Measurements from ENCODE around the gene XXYLT1.
"Not testable (repeated sequence)": the region's sequence is repeated elsewhere in the genome, so short reads cannot be mapped to it uniquely, and the experiment has no call there.

XXYLT1 gene

DNA sequence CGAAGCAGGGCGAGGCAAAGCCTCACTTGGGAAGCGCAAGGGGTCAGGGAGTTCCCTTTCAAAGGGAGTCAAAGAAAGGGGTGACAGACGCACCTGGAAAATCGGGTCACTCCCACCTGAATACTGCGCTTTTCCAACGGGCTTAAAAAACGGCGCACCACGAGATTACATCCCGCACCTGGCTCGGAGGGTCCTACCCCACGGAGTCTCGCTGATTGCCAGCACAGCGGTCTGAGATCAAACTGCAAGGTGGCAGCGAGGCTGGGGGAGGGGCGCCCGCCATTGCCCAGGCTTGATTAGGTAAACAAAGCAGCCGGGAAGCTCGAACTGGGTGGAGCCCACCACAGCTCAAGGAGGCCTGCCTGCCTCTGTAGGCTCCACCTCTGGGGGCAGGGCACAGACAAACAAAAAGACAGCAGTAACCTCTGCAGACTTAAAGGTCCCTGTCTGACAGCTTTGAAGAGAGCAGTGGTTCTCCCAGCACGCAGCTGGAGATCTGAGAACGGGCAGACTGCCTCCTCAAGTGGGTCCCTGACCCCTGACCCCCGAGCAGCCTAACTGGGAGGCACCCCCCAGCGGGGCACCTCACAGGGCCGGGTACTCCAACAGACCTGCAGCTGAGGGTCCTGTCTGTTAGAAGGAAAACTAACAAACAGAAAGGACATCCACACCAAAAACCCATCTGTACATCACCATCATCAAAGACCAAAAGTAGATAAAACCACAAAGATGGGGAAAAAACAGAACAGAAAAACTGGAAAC, 182.9 kb downstream of the XXYLT1 start:
- not testable (repeated sequence) for DNase-seq

DNA sequence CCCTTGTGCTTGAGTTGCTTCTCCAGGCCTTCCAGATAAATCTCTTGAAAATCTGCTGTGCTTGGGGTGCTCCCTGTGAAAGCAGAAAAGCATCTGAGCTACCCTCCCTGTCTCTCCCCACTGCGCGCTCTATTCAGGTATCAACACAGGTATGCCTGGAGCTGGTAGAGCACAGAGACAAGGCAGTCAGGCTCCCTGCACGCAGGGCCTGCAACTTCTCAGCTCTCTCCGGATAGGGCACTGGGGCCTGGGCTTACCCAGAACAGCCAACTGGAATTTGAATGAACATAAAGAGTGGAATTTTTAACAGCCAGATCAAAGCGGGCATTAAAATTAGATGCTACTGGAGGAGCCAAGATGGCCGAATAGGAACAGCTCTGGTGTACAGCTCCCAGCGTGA, 183.6 kb downstream of the XXYLT1 start:
- DNase-seq = no peak

DNA sequence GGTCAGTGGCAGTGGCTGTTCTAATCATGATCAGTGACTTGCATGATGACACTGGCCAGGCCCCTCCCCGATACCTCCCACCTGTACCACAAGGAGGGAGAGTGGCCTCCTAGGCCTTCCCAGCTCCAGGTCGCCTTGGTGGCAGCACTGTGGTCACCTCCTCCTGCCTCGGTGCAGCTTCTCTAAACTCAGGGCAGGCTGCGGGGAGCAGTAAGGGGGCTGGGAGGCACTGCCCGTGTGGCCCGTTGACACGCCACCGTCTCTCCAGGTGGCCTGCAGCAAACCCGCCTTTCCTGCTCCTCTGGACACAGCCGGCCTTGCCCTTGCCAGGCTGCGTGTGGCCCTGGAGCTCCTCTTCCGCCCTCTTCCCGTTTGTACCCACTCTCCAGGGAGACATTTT, 184.1 kb downstream of the XXYLT1 start:
- DNase-seq = no peak

GRCh38 chr3:195086341-195086740, 184.6 kb downstream of the XXYLT1 start:
- no peak for DNase-seq

DNA sequence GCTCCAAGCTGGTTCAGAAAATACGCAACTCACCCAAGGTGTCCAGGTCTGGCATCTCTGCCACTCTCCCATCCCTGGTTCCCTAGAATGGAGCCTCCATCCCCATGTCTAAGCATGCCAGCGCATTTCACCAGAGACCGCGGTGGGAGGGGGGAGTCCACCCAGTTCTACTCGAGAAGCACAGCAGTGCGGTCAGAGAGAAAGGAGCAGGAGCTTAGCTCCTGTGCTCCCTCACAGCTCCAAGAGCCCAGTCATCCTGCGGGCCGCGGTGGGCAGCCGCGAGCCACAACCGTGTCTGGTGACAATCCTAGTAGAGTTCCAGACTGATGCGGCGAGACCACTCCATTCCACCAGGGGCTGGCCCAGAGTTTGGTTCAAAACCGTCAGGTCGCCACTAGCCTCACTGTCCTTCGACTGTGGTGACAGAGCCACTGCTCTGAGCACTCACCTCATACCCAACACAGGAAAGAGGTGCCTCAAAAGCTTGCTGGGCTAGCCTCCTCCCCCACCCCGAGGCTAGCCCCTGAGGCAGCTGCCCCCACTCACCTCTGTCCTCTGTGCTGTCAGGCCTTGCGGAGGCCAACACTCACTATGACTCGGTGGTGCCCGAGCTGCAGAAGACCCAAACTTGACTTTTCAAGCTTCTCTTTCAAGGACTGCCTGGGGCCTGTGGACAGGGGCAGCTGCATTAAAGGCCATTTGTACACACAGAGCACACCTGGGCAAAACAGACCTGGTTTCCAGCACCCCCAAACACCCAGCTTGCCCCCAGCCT, 185.4 kb downstream of the XXYLT1 start:
- no peak for DNase-seq

DNA sequence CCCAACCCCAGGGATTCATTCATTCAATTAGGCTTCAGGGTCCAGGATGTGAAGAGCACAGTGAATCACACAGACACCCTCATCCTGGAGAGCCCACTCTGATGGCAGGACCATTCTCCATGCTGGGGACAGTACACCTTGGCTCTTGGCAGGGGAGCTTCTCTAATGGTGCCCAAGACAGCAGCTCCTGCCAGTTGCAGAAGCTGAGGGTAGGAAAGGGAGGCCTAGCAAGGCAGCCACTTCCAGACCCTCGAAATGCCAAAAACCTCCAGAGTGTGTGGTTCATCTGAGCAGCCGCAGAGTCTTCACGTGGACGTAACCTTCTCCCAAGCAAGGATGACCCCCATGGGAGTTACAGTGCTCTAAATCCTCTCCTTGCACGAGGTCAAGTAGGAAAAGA, 186.2 kb downstream of the XXYLT1 start:
- DNase-seq = no peak

GRCh38 chr3:195083659-195084058, 187.3 kb downstream of the XXYLT1 start:
- DNase-seq = no peak

- no peak for DNase-seq
These were observed 188.1 kb downstream of the XXYLT1 start for GRCh38 chr3:195082811-195083210.

DNA sequence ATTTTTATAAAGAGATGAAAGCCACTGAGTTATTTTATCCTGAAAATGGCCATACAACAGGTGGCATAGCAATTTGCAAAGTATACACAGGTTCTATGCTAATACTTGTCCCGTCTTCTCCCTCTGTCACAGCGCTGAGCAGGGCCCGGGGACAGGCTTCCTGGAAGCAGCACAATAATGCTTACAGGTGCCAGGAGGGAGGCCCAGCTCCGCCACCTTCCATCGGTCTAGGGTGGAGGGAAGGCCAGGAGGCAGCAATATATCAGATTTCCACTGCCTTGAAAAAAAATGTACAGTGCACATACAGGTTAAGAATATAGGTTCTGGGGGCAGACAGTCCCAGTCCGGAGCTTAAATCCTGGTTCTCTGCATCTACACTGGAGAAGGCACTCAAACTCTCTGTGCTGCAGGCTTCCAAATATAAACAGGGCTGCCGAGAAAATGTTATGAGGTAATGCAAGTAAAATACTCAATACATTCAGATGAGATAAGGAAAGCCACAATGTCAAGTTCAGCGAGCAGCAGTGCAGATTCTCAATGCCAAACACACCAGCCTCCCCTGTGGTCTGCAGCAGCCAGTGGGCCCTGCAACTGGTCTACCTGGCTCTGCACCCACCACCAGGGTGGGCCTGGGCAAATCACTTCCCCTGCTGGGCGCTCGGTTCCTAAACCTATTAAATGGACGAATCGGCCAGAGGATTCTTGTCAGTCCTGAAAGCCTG, 189.6 kb downstream of the XXYLT1 start:
- no peak for DNase-seq

- DNase-seq = no peak
These were observed 190.3 kb downstream of the XXYLT1 start for GRCh38 chr3:195080571-195081151.

DNA sequence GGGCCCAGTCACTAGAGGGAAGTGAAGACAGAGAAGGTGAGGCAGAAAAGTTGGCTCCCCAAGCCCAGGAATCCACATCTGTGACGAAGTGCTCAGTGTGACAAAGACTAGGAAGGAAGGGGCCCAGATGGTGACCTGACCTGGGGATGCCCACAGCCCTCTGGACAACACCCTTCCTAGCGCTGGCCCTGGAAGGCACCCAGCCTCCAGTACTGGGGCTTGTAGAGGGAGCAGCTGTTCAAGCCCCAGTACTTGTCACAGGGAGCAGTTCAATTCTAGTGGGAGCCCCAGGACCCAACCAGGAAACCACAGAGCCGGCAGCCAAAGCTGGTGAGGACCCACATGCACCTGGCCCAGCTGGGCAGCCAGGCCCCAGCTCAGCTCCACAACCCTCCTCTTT, 190.8 kb downstream of the XXYLT1 start:
- DNase-seq = no peak

- DNase-seq = no peak
These were observed 191.3 kb downstream of the XXYLT1 start for GRCh38 chr3:195079636-195080035.

- DNase-seq = no peak
These were observed 192.0 kb downstream of the XXYLT1 start for GRCh38 chr3:195078891-195079440.

DNA sequence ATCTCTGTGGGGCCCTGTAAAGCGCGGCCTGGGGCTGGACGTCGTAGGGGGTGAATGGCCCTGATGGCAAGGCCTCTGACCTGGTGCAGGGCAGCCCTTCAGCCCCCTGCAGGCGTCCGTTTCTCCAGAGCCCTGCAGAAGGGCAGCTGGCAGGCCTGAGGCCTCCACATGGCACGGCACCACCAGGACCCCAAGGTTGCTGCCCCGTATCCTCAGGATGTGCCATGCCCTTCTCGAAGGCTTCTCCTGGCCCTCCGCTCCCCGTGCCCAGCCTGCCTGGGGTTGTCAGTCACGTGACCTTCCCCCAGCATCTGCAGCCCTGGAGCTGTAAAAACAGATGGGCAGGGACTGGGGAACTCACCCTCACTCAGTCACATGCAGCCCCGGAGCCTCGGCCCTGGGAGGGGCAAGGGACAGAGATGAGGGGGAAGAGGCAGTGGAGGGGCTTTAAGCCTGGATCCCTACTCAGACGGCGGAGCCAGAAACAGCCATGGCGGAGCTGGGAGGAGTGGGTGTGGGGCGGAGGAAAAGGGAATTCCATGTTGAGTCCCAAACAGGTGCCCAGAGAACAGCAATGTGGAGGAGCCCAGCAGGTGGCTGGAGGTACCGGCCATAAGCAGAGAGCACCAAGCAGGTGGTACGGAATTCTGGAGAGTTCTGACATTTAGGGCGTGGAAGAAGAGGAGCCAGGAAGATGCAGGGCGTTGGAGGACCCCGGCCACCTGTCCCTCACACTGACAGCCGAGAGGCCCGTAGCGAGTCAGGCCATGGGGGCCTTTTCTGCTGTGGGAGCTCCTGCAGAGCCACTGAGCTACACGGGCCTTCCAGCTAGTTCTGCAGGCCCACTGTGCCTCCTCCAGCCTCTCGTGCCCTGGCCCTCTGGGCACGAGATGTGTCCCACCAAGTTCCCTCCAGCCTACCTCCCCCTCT, 193.1 kb downstream of the XXYLT1 start:
- DNase-seq = no peak

GRCh38 chr3:195076981-195077610, 193.9 kb downstream of the XXYLT1 start:
- no peak for DNase-seq

- no peak for DNase-seq
These were observed 194.8 kb downstream of the XXYLT1 start for GRCh38 chr3:195075941-195076875.

DNA sequence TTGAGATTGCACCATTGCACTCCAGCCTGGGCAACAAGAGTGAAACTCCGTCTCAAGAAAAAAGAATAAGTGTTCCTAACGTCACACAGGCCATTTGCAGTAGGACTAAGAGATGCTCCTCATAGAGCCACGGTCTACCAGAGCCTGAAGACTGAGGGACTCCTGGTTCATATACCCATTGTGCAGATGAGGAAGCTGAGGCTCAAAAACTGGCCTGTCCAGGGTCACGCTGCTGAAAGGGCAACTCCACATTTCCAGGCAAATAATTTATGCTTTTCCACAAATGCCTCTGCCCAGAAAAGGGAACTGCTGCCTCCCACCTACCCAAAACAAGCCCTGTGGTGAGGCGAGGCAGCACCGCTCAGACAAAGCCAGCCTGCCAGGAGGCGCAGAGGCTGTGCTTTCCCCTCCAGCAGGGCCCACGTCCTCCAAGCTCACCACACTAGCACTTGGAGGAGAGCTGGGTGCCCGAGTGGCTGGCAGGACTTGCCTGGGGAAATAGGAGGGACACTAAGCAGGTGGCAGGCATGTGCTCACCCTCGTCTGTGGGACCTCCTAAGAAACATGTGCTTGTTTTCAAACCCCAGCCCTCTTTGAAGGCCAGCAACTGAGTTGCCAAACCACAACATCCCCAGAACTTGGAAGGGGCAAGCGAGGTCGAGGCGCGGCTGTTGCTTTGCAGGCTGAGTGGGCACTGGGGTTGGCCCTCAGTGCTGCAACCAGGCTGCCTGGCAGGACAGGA, 195.6 kb downstream of the XXYLT1 start:
- no peak for DNase-seq

DNA sequence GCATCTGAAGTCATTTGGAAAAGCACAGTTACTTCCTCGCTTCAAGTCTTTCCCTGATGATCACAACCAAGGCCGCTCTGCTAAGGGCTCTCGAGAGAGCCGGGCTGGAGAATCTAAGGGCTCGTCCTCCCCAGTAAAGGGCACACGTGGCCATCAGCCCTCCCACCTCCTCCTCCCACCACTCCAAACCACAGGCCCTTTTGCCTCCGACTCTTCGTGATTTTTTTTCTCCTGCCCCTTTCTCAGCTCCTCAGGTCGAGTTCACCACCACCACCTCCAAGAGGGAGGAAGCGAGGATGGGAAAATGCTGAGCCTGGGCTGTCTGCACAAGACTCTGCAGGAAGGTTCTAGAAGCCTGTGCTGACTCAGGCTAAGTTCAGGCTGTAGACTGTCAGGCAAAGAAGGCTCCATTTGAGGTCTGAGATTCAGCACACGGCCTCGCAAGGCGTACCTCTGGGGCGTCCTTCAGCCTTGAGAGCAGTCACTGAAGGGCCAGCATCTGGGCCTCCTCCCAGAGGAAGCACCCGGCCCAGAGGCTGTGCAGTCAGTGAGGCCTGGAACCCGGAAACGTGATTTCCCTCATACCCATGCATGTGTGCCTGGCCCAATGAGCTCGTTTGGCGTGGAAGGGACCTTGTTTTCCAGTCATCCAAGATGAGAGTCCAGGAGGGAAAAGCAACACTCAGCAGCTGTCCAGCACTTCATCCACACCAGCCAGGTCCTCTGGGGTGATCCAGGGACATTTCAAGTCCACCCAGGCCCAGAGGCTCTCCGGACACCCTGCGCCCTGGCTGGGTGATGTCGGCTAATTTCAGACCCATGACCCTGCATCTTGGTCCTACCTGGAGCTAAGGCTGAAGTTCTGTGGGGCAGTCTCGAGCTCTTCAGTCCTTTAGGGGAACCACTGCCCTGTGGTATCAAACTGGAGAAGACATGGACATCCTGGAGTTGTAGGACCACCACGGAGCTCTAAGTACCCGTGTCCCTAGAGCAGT, 196.8 kb downstream of the XXYLT1 start:
- no peak for DNase-seq

Measured in NCI-H510A (cell line).